Neural cell (in vitro differentiated cells): ENCODE measurements around the gene SLC12A7.

Experiments
- CTCF ChIP-seq: fragments of 450-650 bp; IDR thresholded peaks from 2 replicates; pipeline ENCODE4 v1.5.1; 2014; ENCODE audit warnings: antibody characterized with exemption, mild to moderate bottlenecking, moderate library complexity; ENCODE audit not compliant: poor library complexity, severe bottlenecking
- EZH2 ChIP-seq: fragments of 200-600, 300-800 bp; shearing (Covaris generic), sonication (generic); IDR thresholded peaks from 2 replicates; pipeline ENCODE4 v1.6.1; 2014; ENCODE audit warnings: antibody characterized with exemption, low read length, borderline replicate concordance, mild to moderate bottlenecking; ENCODE audit not compliant: insufficient read depth, poor library complexity, severe bottlenecking
- POLR2AphosphoS5 ChIP-seq: IDR thresholded peaks from 2 replicates; pipeline ENCODE4 v1.6.1; 2012
- REST ChIP-seq: IDR thresholded peaks from 2 replicates; pipeline ENCODE4 v1.6.1; 2012; ENCODE audit warnings: borderline replicate concordance
- SMC3 ChIP-seq: fragments of 450-650 bp; conservative IDR thresholded peaks from 2 replicates; pipeline ENCODE4 v1.6.1; 2014; ENCODE audit warnings: antibody characterized with exemption, mild to moderate bottlenecking, moderate library complexity; ENCODE audit not compliant: poor library complexity
- TAF1 ChIP-seq: IDR thresholded peaks from 2 replicates; pipeline ENCODE4 v1.6.1; 2012; ENCODE audit warnings: low read depth

GRCh38 chr5:1137567-1138444 is 25.9 kb upstream of the SLC12A7 start:
- TF ChIP-seq CTCF: no peak
- TF ChIP-seq EZH2: no peak
- TF ChIP-seq TAF1: no peak
- TF ChIP-seq POLR2AphosphoS5: no peak
- no peak for TF ChIP-seq REST
- TF ChIP-seq SMC3: no peak
